Naive thymus-derived CD4-positive, alpha-beta T cell (primary cell): ENCODE data around the gene OR13J1. TPM values are rescaled to one million over a fixed set of nuclear protein-coding genes. Genes with fewer than 3 reads are reported as not detected.
"Not testable (repeated sequence)": the region's sequence is repeated elsewhere in the genome, so short reads cannot be mapped to it uniquely, and the experiment has no call there.

Experiments
- ATAC-seq: fragments of 150-1000 bp; cut with Tn5 transposase; 2 replicates; pipeline ENCODE4 v1.10.0; 2021; ENCODE audit warnings: mild to moderate bottlenecking, moderate library complexity
- CTCF ChIA-PET: fragments of 350-600 bp; sonication (Branson Sonifier 250); formaldehyde crosslinking; loops from one replicate; lab custom pipeline; 2021; ENCODE audit warnings: antibody characterized with exemption; lab: Charles Lee
- POLR2A ChIA-PET: fragments of 350-600 bp; sonication (Branson Sonifier 250); formaldehyde crosslinking; loops from one replicate; lab custom pipeline; 2021; ENCODE audit warnings: antibody characterized with exemption, inconsistent platforms; lab: Charles Lee
- DNase-seq, 9 donors: peaks; one replicate each; pipeline versions ENCODE4 v3.0.0 to v3.0.0-alpha.2; 2020 to 2022; ENCODE audit warnings: mixed read lengths in 1 of 9
- H3K27ac ChIP-seq: one replicate; pipeline ENCODE4 v1.7.0; 2013; ENCODE audit warnings: mild to moderate bottlenecking, low read depth, low read length, moderate library complexity
- H3K27me3 ChIP-seq, 2 donors: one replicate each; pipeline ENCODE4 v1.7.0; 2013; ENCODE audit warnings: low read length in 2 of 2, mild to moderate bottlenecking in 2 of 2, moderate library complexity in 2 of 2; ENCODE audit not compliant: control insufficient read depth in 2 of 2, insufficient read depth in 2 of 2
- H3K36me3 ChIP-seq, 3 experiments: 1 replicate in 2 of 3; 2 replicates in 1 of 3; pipeline ENCODE4 v1.7.0; 2013; ENCODE audit warnings: low read length in 3 of 3, mild to moderate bottlenecking in 3 of 3, moderate library complexity in 1 of 3; ENCODE audit not compliant: insufficient read depth in 3 of 3, control insufficient read depth in 2 of 3
- H3K4me1 ChIP-seq, 2 donors: one replicate each; pipeline ENCODE4 v1.7.0; 2013; ENCODE audit warnings: low read length in 2 of 2, mild to moderate bottlenecking in 2 of 2, moderate library complexity in 1 of 2; ENCODE audit not compliant: control insufficient read depth in 2 of 2, insufficient read depth in 2 of 2
- H3K4me3 ChIP-seq: 2 replicates; pipeline ENCODE4 v1.7.0; 2013; ENCODE audit warnings: mild to moderate bottlenecking, low read length
- H3K9me3 ChIP-seq, 3 experiments: 1 replicate in 2 of 3; 2 replicates in 1 of 3; pipeline ENCODE4 v1.7.0; 2013; ENCODE audit warnings: low read length in 3 of 3; ENCODE audit not compliant: control insufficient read depth in 2 of 3
- H3K27ac Mint-ChIP-seq, 9 donors: one replicate each; pipeline ENCODE4 v1.8.0; 2020 to 2022; ENCODE audit warnings: mixed read lengths in 9 of 9, mild to moderate bottlenecking in 8 of 9, moderate library complexity in 5 of 9, inconsistent platforms in 2 of 9
- H3K27me3 Mint-ChIP-seq, 5 donors: one replicate each; pipeline ENCODE4 v1.8.0; 2021 to 2022; ENCODE audit warnings: mixed read lengths in 5 of 5, mild to moderate bottlenecking in 1 of 5
- H3K36me3 Mint-ChIP-seq, 5 donors: one replicate each; pipeline ENCODE4 v1.8.0; 2020 to 2022; ENCODE audit warnings: mixed read lengths in 5 of 5, mild to moderate bottlenecking in 3 of 5, inconsistent platforms in 1 of 5
- H3K4me1 Mint-ChIP-seq, 7 donors: one replicate each; pipeline ENCODE4 v1.8.0; 2020 to 2022; ENCODE audit warnings: mixed read lengths in 7 of 7, mild to moderate bottlenecking in 3 of 7, inconsistent platforms in 1 of 7
- H3K4me3 Mint-ChIP-seq, 10 donors: one replicate each; pipeline ENCODE4 v1.8.0; 2020 to 2022; ENCODE audit warnings: mild to moderate bottlenecking in 10 of 10, mixed read lengths in 10 of 10, moderate library complexity in 6 of 10, inconsistent platforms in 2 of 10
- H3K9me3 Mint-ChIP-seq, 11 donors: one replicate each; pipeline ENCODE4 v1.8.0; 2020 to 2022; ENCODE audit warnings: mixed read lengths in 11 of 11, mild to moderate bottlenecking in 4 of 11, inconsistent platforms in 1 of 11, moderate library complexity in 1 of 11
- intact Hi-C, 2 donors: fragments of 100-400 bp; cut with micrococcal nuclease; formaldehyde crosslinking; loops; one replicate each; pipeline ENCODE4 v1.15.1; 2023
- polyA plus RNA-seq, 2 donors: library from polyadenylated mRNA; unstranded; fragments of 300-500 nt; fragmentation: Illumina TruSeq; gene quantifications; one replicate each; pipeline ENCODE4 v1.2.3, GENCODE V29; 2021
- total RNA-seq, 6 experiments: library from RNA in 5 of 6; stranded (reverse) in 5 of 6; gene quantifications; 1 replicate in 5 of 6; 2 replicates in 1 of 6; pipeline ENCODE4 v1.2.3 and lab custom pipeline; 2021 to 2026

Gene OR13J1
- total and polyA plus RNA-seq, 7 experiments from 2014 or later = not detected

DNA sequence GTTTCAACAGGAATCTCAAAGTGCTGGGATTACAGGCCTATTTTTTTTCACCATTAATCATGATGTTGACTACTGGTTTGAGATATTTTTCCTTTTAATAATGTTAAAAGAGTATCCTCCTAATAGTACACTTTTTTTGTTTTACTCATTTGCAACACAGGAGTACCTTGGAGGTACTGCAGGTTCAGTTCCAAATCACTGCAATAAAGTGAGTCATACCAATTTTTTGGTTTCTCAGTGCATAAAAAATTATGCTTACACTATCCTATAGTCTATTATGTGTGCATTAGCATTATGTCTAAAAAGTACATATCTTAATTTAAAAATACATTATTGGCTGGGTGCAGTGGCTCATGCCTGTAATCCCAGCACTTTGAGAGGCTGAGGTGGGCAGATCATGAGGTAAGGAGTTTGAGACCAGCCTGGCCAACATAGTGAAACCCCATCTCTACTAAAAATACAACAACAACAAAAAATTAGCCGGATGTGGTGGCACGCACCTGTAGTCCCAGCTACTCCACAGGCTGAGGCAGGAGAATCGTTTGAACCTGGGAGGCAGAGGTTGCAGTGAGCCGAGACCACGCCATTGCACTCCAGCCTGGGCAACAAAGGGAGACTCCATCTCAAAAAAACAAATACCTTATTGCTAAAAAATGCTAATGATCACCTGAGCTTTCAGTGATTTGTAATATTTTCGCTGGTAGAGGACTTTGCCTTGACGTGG lies 27.3 kb upstream of the OR13J1 start:
- POLR2A ChIA-PET, H3K4me1 Mint-ChIP-seq, H3K27ac Mint-ChIP-seq, H3K9me3 ChIP-seq, H3K36me3 Mint-ChIP-seq, H3K4me3 Mint-ChIP-seq, H3K27me3 ChIP-seq, ATAC-seq, H3K4me3 ChIP-seq, H3K27ac ChIP-seq, H3K9me3 Mint-ChIP-seq, intact Hi-C loops, H3K4me1 ChIP-seq, DNase-seq, H3K36me3 ChIP-seq: not testable (repeated sequence)
- CTCF ChIA-PET = interaction anchor here (0.8 to 2.2 kb wide), 2 partner anchors 43 to 47 kb away, joined by 3 to 8 read pairs; no protein-coding TSS in a partner anchor
- peaks cover 0 to 55% (median 15%) of the 10 kb centered on the region in 5 donors for H3K27me3 Mint-ChIP-seq

DNA sequence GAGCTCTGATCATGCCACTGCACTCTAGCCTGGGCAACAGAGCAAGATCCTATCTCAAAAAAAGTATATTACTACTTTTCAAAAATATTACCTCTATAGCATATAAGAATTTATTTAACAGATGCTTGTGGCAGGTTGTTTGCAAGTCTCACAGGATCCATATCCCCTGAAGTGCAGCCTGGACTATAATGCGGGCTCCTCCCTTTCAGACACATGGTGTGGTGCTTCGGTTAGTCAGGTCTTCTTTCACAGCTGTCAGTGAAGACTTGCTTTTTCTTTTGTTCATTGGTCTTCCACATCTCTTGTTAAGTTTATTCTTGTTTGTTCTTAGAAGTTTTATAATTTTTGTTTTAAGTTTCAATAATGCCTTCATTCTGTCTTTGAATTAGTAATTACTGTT lies 26.4 kb upstream of the OR13J1 start:
- H3K9me3 ChIP-seq = no peaks in the 10 kb centered on the region
- Mint-ChIP-seq H3K4me3 (no peak overlapping the region), H3K27me3 (peaks cover 6 to 56% (median 18%) of the 10 kb centered on the region in 5 donors), H3K9me3 (no peaks in the 10 kb centered on the region), H3K4me1 (no peaks in the 10 kb centered on the region), H3K36me3 (no peaks in the 10 kb centered on the region), H3K27ac (no peak overlapping the region)
- DNase-seq = no peak
- no peaks in the 10 kb centered on the region for H3K36me3 ChIP-seq
- intact Hi-C loops = no loop called here
- no peak for ATAC-seq
- no peak overlapping the region for H3K27ac ChIP-seq
- no peaks in the 10 kb centered on the region for H3K27me3 ChIP-seq
- H3K4me1 ChIP-seq = no peaks in the 10 kb centered on the region
- no peak overlapping the region for H3K4me3 ChIP-seq
- CTCF ChIA-PET = interaction anchor here (0.7 to 1.7 kb wide), 2 partner anchors 140 to 182 kb away, joined by 3 read pairs; no protein-coding TSS in a partner anchor
- POLR2A ChIA-PET = no interaction called here

DNA sequence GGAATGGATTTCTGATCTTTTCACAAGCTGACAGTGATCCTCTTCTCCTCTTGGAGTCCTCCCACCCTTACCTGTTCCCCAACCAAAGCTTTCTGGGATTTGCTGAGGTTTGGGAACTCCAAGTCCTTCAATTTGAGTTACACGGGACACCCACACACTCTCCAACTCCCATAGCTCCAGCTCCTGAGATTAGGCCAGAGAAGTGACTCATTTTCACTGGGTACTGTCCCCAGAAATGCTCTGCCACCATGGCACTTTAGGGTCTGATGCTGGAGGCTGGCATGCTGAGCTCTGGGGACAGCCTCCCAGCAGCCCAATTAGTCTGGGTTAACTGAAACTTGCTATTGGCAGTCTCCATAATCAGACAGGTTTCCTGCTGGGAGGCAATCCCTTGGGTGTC lies 21.9 kb upstream of the OR13J1 start:
- Histone ChIP-seq H3K4me1 (no peaks in the 10 kb centered on the region), H3K27ac (no peak overlapping the region), H3K36me3 (no peaks in the 10 kb centered on the region), H3K4me3 (no peak overlapping the region), H3K9me3 (no peaks in the 10 kb centered on the region), H3K27me3 (no peaks in the 10 kb centered on the region)
- ChIA-PET POLR2A (no interaction called here), CTCF (interaction anchor here (1.1 to 1.5 kb wide), 3 partner anchors 8 to 102 kb away, joined by 3 to 6 read pairs (median 4); no protein-coding TSS in a partner anchor)
- Mint-ChIP-seq H3K4me1 (no peaks in the 10 kb centered on the region), H3K27me3 (peaks cover 8 to 52% (median 22%) of the 10 kb centered on the region in 5 donors), H3K27ac (no peak overlapping the region), H3K9me3 (no peaks in the 10 kb centered on the region), H3K4me3 (no peak overlapping the region), H3K36me3 (no peaks in the 10 kb centered on the region)
- no peak for ATAC-seq
- intact Hi-C loops = no loop called here
- DNase-seq = no peak

DNA sequence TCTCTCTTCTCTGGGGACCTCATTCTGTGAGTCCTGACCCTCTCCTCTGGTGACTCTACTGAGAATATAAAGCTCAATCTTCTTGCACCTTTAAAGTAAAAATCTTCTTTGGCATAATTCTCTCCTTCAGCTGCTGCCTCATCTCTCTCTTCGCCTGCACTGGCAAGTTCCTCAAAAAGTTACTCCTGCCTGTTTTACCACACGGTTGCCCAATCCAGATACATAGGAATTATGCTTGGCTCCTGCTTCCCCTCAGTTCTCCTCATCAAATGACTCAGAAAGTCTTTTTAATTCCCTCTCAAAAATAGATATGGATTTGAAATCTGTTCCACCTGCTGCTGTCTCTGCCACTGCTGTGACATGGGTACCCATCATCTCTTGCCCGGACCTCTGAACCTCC lies 21.4 kb upstream of the OR13J1 start:
- H3K4me3 Mint-ChIP-seq = no peak overlapping the region
- POLR2A ChIA-PET = no interaction called here
- Histone ChIP-seq H3K4me1 (no peaks in the 10 kb centered on the region), H3K27me3 (no peaks in the 10 kb centered on the region), H3K4me3 (no peak overlapping the region), H3K9me3 (no peaks in the 10 kb centered on the region), H3K36me3 (no peaks in the 10 kb centered on the region), H3K27ac (no peak overlapping the region)
- CTCF ChIA-PET = interaction anchor here (0.5 to 1.5 kb wide), 6 partner anchors 9 to 1651 kb away, joined by 3 to 6 read pairs (median 4); no protein-coding TSS in a partner anchor
- H3K27ac Mint-ChIP-seq = peak overlapping the region in 1 of 9 donors; percentile 6
- H3K4me1 Mint-ChIP-seq = no peaks in the 10 kb centered on the region
- ATAC-seq (no peak), DNase-seq (no peak)
- no peaks in the 10 kb centered on the region for H3K9me3 Mint-ChIP-seq
- H3K27me3 Mint-ChIP-seq = peaks cover 8 to 54% (median 22%) of the 10 kb centered on the region in 5 donors
- intact Hi-C loops = no loop called here
- H3K36me3 Mint-ChIP-seq = no peaks in the 10 kb centered on the region

DNA sequence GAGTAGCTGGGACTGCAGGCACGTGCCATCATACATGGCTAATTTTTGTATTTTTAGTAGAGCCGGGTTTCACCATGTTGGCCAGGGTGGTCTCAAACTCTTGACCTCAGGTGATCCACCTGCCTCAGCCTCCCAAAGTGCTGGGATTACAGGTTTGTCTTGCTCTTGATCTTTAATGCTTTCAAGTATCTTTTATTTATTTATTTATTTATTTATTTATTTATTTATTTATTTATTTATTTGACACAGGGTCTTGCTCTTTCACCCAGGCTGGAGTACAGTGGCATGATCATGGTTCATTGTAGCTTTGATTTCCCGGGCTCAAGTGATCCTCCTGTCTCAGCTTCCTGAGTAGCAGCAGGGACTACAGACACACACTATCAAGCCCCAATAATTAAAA lies 14.7 kb upstream of the OR13J1 start:
- CTCF ChIA-PET, H3K9me3 ChIP-seq, H3K36me3 Mint-ChIP-seq, H3K27ac Mint-ChIP-seq, H3K27ac ChIP-seq, H3K4me1 Mint-ChIP-seq, POLR2A ChIA-PET, DNase-seq, H3K36me3 ChIP-seq, H3K4me3 Mint-ChIP-seq, H3K4me3 ChIP-seq, H3K9me3 Mint-ChIP-seq, H3K4me1 ChIP-seq, ATAC-seq, H3K27me3 ChIP-seq: not testable (repeated sequence)
- intact Hi-C loops = loop anchor here (5.0 kb wide), 2 partner anchors 268 to 283 kb away; partner anchors contain the start of gene CD72 (in 1 of the 2)
- peaks cover 0 to 34% (median 6%) of the 10 kb centered on the region in 5 donors for H3K27me3 Mint-ChIP-seq

DNA sequence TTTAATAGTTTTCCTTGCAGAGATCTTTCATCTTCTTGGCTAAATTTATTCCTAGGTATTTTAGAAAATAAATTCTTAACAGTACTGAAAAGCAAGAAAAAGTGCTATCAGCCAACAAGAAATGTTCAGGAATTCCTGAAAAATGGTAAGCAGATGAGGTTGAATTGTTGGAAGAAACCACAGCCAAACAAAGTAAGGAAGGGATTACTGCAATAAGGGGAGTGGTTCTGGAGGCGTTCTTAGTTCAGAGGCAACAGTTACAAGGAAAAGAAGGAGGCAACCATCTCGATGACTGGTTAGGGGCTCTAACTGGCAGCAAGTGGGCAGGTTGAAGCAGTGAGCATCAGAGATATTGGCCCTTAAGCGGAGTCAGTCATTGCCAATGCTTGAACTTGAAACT lies 12.8 kb upstream of the OR13J1 start:
- Mint-ChIP-seq H3K4me1 (peaks cover 0 to 2% (median 0%) of the 10 kb centered on the region in 7 donors), H3K4me3 (no peak overlapping the region), H3K27me3 (peaks cover 0 to 41% (median 6%) of the 10 kb centered on the region in 5 donors), H3K36me3 (peaks cover 0 to 4% (median 0%) of the 10 kb centered on the region in 5 donors), H3K27ac (no peak overlapping the region), H3K9me3 (peaks cover 0 to 8% (median under 1%) of the 10 kb centered on the region in 11 donors)
- intact Hi-C loops = loop anchor here (1.0 to 5.0 kb wide), 10 partner anchors 57 to 767 kb away; partner anchors contain the start of genes CCDC107 (in 1 of the 2), CD72 (in 1 of the 2) and RMRP (in 1 of the 2)
- no peaks in the 10 kb centered on the region for H3K36me3 ChIP-seq
- H3K27ac ChIP-seq = no peak overlapping the region
- no peaks in the 10 kb centered on the region for H3K4me1 ChIP-seq
- no peak for ATAC-seq
- ChIA-PET CTCF (interaction anchor here (0.7 to 4.8 kb wide), 15 partner anchors 8 to 283 kb away, joined by 3 to 70 read pairs (median 4); partner anchors contain the start of genes NPR2 and RMRP), POLR2A (no interaction called here)
- no peaks in the 10 kb centered on the region for H3K27me3 ChIP-seq
- no peak for DNase-seq
- no peaks in the 10 kb centered on the region for H3K9me3 ChIP-seq
- no peak overlapping the region for H3K4me3 ChIP-seq
